ENCODE data around the gene RAD52. TPM values are rescaled to one million over a fixed set of nuclear protein-coding genes. Genes with fewer than 3 reads are reported as not detected.

Gene RAD52
- total and polyA plus RNA-seq, 4 donors, result 3.7 to 14.2 (median 6.7) TPM

DNA sequence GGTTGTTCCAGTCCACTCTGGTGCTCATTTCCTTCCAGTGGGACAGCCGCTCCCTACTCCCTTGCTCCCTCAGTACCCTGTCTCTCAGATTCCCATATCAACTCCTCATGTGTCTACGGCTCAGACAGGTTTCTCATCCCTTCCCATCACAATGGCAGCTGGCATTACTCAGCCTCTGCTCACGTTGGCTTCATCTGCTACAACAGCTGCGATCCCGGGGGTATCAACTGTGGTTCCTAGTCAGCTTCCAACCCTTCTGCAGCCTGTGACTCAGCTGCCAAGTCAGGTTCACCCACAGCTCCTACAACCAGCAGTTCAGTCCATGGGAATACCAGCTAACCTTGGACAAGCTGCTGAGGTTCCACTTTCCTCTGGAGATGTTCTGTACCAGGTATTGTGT is 69.9 kb downstream of the RAD52 start:
- H3K9ac ChIP-seq (ENCODE audit: low read depth in 1 of 2, low read length in 2 of 2), result no peak overlapping the region
- H3K36me3 ChIP-seq (ENCODE audit: control insufficient read depth in 4 of 4, insufficient read depth in 3 of 4, low read depth in 1 of 4, low read length in 3 of 4), result peaks cover 17 to 62% (median 56%) of the 10 kb centered on the region in 4 donors
- H3K4me1 ChIP-seq (ENCODE audit: control insufficient read depth in 4 of 4, insufficient read depth in 4 of 4, low read length in 3 of 4), result no peaks in the 10 kb centered on the region
- H3K27me3 ChIP-seq (ENCODE audit: control insufficient read depth in 4 of 4, insufficient read depth in 4 of 4, low read length in 3 of 4), result no peaks in the 10 kb centered on the region
- TF ChIP-seq JUND (IDR thresholded peaks at IDR 0.05) (no peak), GABPA (IDR thresholded peaks at IDR 0.05 in 1 of 2, conservative IDR thresholded peaks at IDR 0.05 in 1 of 2) (no peak), EGR1 (IDR thresholded peaks at IDR 0.05; ENCODE audit: low read depth in 2 of 2) (no peak), HNF4A (conservative IDR thresholded peaks at IDR 0.05) (no peak), RAD21 (IDR thresholded peaks at IDR 0.05) (no peak), FOXA2 (IDR thresholded peaks at IDR 0.05) (no peak), RXRA (IDR thresholded peaks at IDR 0.05) (no peak), CTCF (IDR thresholded peaks at IDR 0.05; ENCODE audit: low read depth, low read length, missing input control) (no peak), ATF3 (IDR thresholded peaks at IDR 0.05) (no peak), NR2F2 (IDR thresholded peaks at IDR 0.05) (no peak), HNF4G (IDR thresholded peaks at IDR 0.05) (no peak), YY1 (IDR thresholded peaks at IDR 0.05) (no peak), SP1 (IDR thresholded peaks at IDR 0.05) (no peak), TAF1 (conservative IDR thresholded peaks at IDR 0.05) (no peak), FOXA1 (IDR thresholded peaks at IDR 0.05) (no peak)
- TF ChIP-seq, protein P1, sequence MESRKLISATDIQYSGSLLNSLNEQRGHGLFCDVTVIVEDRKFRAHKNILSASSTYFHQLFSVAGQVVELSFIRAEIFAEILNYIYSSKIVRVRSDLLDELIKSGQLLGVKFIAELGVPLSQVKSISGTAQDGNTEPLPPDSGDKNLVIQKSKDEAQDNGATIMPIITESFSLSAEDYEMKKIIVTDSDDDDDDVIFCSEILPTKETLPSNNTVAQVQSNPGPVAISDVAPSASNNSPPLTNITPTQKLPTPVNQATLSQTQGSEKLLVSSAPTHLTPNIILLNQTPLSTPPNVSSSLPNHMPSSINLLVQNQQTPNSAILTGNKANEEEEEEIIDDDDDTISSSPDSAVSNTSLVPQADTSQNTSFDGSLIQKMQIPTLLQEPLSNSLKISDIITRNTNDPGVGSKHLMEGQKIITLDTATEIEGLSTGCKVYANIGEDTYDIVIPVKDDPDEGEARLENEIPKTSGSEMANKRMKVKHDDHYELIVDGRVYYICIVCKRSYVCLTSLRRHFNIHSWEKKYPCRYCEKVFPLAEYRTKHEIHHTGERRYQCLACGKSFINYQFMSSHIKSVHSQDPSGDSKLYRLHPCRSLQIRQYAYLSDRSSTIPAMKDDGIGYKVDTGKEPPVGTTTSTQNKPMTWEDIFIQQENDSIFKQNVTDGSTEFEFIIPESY (IDR thresholded peaks at IDR 0.05), result no peak
- TF ChIP-seq, protein P2, sequence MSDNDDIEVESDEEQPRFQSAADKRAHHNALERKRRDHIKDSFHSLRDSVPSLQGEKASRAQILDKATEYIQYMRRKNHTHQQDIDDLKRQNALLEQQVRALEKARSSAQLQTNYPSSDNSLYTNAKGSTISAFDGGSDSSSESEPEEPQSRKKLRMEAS (IDR thresholded peaks at IDR 0.05), result no peak
- TF ChIP-seq, protein P3, sequence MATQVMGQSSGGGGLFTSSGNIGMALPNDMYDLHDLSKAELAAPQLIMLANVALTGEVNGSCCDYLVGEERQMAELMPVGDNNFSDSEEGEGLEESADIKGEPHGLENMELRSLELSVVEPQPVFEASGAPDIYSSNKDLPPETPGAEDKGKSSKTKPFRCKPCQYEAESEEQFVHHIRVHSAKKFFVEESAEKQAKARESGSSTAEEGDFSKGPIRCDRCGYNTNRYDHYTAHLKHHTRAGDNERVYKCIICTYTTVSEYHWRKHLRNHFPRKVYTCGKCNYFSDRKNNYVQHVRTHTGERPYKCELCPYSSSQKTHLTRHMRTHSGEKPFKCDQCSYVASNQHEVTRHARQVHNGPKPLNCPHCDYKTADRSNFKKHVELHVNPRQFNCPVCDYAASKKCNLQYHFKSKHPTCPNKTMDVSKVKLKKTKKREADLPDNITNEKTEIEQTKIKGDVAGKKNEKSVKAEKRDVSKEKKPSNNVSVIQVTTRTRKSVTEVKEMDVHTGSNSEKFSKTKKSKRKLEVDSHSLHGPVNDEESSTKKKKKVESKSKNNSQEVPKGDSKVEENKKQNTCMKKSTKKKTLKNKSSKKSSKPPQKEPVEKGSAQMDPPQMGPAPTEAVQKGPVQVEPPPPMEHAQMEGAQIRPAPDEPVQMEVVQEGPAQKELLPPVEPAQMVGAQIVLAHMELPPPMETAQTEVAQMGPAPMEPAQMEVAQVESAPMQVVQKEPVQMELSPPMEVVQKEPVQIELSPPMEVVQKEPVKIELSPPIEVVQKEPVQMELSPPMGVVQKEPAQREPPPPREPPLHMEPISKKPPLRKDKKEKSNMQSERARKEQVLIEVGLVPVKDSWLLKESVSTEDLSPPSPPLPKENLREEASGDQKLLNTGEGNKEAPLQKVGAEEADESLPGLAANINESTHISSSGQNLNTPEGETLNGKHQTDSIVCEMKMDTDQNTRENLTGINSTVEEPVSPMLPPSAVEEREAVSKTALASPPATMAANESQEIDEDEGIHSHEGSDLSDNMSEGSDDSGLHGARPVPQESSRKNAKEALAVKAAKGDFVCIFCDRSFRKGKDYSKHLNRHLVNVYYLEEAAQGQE (IDR thresholded peaks at IDR 0.05), result no peak
- H3K4me3 ChIP-seq (ENCODE audit: low read depth in 1 of 3, low read length in 3 of 3), result no peak overlapping the region
- H3K9me3 ChIP-seq (ENCODE audit: control insufficient read depth in 4 of 4, low read length in 3 of 4), result no peaks in the 10 kb centered on the region
- H3K27ac ChIP-seq (ENCODE audit: low read depth in 1 of 2, low read length in 2 of 2), result no peak overlapping the region
- WGBS, result 93% methylated on average over 5 of the region's 5 CpGs
- no peak for DNase-seq (ENCODE audit: low spot score)

Measured in liver (tissue), 9 donors.